GM20431 (cell line): Measurements from ENCODE around the gene SH3GLB2.
"Not testable (repeated sequence)": the region's sequence is repeated elsewhere in the genome, so short reads cannot be mapped to it uniquely, and the experiment has no call there.

Experiments used
- in situ Hi-C: fragments of 300-500 bp; cut with MseI, MboI; formaldehyde crosslinking; loops from one replicate; pipeline ENCODE4 v1.15.0; 2020; ENCODE audit warnings: low sequenced_read_pairs; ENCODE audit not compliant: unreplicated experiment

The SH3GLB2 gene

DNA sequence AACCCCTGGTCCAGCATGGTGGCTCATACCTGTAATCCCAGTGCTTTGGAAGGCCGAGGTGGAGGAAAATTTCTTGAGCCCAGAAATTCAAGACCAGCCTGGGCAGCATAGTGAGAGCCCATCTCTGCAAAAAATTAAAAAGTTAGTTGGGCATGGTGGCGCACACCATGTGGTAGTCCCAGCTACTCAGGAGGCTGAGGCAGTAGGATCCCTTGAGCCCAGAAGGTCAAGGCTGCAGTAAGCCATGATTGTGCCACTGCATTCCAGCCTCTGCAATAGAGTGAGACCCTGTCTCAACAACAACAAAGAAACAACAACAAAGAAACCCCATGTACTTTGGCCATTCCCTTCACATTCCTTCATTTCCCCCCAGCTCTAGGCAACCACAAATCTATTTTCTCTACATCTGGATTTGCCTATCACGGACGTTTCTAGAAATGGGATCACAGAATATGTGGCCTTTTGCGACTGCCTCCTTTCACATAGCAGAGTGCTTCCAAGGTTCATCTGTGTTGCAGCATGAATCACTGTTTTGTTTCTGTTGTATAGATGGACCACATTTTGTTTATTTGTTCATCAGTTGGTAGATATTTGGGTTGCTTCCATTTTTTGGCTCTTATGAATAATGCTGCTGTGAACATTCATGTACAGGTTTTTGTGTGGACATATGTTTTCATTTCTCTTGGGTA, 26.2 kb upstream of the SH3GLB2 start:
- in situ Hi-C loops: no loop called here

DNA sequence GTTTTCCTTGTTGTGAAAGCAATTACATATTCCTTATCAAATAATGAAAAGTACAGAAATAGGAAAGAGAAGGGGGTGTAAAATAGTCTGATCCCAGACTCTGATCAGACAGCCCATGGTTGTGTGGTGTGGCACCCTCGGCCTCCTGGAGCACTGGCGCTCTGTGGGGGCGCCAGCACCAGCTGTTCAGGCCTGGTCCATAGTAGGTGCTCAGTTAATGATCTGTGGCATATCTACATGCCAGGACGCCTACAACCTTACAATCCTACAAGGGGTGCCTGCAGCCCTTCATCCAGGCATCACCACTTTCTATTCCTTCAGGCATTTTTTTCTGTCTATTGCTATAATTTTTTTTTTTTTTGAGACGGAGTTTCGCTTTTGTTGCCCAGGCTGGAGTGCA, 24.9 kb upstream of the SH3GLB2 start:
- in situ Hi-C loops: no loop called here

DNA sequence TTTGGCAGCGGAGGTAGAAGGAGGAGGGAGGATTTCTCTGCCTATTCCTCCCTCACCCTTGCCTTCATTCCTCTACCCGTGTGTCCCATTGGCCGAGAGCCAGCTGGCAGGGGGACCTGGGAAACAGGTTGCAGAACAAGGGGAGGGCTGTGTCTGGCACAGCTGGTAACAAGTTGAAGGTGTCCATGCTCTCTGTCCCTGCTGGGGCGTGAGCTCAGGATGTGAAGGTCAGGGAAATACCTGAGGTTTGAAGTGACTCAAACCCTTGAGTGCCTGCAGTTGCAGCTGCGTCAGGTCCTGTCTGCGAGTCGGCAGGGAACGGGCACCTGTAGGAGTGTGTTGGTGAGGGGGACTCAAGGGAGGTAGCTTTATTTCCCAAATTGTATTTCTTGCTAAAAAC, 24.5 kb upstream of the SH3GLB2 start:
- in situ Hi-C loops: no loop called here

DNA sequence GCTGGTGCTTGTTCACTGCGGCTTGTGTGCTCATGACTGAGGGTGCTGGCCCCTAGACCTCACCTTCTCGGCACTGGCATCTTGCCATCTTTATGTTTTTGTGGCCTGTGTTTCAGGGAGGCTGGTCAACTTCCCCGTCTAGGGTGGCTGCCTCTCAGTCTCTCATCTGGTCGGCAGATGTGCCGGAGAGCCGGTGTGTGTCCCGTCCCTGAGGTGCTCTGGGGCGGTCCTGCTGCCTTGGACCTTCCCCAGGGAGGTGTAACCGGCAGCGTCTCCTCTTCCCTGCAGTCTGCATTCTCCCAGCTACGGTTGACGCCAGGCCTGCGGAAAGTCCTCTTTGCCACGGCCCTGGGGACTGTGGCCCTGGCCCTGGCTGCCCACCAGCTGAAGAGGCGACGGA, 13.9 kb upstream of the SH3GLB2 start:
- in situ Hi-C loops: no loop called here

DNA sequence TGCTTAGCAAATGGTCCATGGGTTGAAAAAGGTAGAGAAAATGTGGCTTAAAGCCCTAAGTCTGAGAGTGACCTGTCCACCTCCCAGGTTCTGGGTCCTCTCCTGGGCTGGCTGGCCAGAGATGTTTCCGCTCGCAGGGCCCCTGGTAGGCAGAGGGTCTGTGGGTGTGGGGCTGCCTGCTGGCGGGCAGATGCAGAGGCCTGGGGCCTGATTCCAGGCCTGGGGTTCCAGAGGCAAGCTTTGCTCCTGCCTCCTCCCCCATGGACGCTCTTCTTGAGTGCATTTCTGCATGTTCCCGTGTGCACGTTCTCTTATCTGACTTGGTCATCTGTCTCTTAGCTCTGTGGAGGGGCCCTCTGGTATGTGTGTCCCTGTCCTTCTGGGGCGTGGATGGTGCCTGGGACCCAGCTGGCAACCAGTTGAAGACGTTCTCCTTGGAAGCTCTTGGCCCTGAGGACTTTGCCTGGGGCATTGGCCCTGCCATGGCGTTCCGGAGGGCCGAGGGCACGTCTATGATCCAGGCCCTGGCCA, 12.0 kb upstream of the SH3GLB2 start:
- in situ Hi-C loops: no loop called here

DNA sequence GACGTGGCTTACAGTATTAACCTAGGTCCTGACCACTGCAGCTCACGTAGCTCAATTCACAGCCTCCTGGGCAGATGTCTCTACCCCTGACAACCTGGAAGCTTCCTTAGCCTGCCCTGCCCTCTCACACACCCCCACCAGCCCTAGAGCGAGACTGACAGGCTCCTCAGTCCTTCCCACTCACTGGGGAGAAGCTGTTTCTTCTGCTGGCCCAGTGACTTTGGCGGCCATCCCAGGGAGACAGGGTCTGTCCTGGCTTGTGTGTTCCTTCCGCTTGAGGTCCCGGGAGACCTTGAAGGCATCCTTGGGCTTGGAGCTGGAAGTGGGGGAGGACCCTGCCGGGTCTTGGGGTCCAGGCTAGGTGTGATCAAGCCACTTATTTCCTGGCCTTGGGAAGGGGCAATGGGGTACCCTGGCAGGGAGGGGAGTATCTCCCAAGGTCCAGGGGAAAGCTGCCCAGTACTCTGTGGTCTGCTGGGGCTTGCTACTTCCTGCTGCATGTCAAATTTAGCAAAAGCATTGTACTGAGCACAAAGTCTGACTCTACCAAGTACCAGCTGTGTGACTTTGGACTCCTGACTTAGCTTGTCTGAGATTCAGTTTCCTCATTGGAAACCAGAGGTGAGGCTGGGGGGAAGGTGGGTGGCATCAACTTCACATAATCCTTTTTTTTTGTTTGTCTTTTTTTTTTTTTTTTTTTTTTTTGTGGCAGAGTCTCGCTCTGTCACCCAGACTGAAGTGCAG, 10.2 kb upstream of the SH3GLB2 start:
- in situ Hi-C loops: no loop called here

DNA sequence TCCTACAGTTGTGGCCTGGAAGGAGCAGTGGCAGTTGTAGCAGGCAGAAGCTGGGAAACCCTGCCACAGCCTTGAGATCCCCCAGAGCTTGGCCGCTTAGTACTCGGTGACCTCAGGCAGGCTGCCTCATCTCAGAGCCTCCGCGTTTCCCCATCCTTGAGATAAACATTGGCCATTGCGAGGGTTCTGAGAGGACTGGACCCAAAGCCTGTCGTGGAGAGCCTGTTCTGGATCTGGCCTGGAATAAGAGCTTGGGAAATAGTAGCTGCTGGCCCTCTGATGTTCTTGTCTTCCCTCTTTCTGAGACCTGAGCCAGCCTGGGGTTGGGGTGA, 9.6 kb upstream of the SH3GLB2 start:
- in situ Hi-C loops: no loop called here

DNA sequence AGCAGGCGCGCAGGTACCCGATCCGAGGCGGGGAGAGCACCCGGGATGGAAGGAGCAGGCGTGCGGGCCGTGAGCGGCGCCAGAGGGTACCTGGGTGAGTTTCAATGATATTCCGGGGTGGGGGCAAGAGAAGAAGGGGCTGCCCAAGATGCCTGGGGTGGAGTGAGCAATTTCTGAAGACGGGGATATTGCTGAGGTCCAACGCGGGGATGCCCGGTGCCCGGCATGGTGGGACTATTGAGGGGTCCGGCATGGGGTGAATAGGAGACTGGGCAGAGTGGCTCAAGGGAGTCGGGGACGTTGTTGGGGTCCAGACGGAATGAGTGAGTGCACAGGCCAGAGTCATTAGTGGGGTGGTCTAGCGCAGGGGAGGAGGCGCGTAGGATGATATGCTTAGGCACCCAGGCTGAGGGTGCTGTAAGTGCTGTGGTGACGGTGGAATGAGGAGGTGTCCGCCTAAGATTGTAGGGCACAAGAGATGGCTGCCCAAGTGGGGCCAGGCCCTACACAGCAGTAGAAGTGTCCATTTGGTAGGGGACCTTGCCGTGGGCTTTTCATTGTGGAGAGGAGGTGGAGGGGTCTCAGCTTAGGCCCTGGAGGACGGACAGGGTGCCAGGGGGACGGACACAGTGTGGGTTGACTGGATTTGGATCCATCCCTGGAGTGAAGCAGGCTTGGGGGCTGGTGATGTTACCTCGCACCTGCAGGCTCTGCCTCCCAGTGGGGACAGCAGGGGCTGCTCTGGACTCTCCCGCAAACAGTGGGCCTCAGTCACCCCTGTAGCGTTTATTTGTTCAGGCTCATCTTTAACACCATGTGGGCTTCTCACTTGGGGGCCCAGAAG, 9.0 kb upstream of the SH3GLB2 start:
- in situ Hi-C loops: no loop called here

DNA sequence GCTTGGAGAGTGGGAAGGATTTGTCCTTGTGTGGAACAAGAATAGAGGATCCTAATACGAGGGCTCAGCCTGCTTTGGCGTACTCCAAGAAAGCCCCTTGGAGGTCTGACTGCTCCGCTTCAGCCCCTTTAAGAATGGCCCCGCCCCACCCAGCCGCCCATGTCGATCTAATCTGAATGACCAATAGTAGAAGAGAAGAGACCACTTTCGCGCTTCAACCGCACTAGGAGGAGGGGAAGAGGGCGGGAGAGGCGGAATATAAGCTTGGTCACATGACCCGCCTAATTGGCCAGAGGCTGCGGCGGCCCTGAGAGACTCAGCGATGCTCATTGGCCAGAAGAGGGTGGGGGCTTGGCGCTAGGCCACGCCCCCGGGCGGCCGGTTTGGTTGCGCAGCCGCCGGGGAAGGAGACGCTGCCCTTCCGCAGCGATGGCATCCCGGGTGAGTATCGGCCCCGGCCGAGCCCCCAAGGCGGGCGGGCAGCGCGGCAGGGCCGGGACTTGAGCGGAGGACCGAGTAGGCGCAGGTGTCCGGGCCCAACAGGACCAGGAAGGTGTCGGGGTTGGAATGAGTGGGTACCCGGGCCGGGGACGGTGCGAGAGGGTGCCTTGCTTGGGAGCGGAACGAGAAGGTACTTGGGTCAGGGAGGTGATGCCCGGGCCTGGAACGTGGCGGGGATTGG, 8.3 kb upstream of the SH3GLB2 start, which contains the start of gene MIGA2:
Gene MIGA2, plus strand, starts transcription at position 386 of the 682 bp plus-strand sequence. CDS start 3,969 bp downstream, outside the sequence.
- in situ Hi-C loops: no loop called here

DNA sequence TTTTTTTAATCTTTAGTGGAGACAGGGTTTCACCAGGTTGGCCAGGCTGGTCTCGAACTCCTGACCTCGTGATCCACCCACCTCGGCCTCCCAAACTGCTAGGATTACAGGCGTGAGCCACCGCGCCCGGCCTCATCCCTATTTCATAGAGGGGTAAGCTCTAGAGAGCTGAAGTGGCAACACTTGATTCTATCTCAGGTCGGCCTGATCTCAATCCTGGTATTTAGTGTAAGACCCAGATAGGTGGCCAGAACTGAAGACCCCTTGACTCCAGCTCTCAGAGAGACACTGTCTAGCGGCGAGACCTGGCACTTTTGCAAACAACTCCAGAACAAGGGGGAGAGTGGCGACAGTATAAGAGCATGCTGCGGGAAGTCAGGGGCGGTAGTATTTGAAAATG, 7.7 kb upstream of the SH3GLB2 start:
- in situ Hi-C loops: not testable (repeated sequence)

DNA sequence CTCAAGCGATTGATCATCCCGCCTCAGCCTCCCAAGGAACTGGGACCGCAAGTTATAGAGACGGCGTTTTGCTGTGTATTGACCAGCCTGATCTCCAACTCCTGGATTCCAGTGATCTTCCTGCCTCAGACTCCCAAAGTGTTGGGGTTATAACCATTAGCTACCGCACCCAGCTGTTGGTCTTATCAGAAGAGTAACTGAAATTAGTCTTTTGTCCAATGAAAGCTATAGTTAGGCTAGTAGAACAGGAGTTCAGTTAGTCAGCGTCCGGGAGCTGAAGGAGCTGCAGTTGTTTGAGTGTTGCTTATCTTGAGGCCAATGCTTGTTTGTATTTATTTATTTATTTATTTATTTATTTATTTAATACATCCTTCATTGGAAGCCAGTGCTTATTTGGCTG, 5.1 kb upstream of the SH3GLB2 start:
- in situ Hi-C loops: no loop called here

DNA sequence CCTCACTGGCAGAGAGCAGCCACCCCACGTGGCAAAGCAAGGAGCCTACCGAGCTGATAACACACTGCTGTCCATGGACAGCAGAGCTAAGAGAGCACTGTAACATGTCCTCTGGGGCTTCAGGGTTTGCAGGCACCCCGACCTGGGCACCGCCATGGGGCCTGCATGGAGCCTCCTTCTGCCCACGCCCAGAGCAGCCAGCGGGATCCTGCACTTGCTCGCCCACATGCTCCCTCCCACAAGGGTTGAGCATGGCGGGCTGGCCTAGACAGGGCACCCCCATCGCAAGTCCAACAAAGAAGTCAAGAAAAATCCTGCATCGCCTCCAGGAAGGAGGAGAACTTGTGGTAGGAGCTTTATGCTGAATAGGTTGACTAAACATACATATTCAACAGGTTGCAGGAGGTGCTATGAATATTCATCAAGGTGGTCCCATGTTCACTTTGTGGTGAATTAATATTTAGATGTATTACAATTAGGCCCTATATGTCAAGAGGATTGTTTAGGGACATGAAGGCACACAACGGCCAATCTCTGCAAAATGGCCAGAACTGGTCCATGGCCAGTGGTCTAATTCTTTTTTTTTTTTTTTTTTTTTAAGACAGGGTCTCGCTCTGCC, 4.5 kb upstream of the SH3GLB2 start:
- in situ Hi-C loops: no loop called here

DNA sequence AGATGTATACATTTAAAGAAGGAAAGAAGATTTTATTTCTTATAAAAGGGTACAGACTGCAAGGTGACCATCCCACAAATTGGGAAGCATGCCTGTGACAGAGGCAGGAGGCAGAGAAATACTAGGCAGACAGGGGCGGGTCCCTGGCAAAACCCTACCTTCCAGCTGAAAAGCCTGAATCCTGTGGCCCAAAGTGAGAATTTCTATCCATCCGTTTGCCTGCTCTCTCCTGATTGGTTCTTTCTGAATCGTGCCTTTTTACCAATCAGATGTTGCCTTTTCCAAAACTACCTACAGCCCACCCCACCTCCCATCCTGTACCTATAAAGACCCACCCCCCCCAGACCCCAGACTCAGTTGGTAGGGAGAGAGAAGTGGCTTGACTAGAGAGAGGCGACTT, 3.4 kb upstream of the SH3GLB2 start:
- in situ Hi-C loops: no loop called here

DNA sequence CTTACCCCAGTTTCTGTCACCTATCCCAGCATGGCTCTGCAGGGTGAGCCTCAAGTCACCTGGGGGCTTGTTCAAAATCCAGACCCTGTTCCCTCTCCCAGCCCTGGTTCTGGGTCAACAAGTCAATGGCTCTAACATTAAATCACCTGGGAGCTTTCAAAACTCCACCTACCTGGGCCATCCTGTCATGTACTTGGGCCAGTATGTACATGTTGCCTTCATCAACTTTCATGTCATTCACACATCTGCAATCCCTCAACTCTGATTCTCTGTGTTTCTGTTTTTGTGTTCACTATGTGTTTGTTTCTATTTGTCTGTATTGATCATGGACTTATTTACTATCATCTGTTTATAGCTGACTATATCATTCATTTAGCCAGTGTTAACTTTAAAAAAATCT, 2.1 kb upstream of the SH3GLB2 start:
- in situ Hi-C loops: no loop called here

DNA sequence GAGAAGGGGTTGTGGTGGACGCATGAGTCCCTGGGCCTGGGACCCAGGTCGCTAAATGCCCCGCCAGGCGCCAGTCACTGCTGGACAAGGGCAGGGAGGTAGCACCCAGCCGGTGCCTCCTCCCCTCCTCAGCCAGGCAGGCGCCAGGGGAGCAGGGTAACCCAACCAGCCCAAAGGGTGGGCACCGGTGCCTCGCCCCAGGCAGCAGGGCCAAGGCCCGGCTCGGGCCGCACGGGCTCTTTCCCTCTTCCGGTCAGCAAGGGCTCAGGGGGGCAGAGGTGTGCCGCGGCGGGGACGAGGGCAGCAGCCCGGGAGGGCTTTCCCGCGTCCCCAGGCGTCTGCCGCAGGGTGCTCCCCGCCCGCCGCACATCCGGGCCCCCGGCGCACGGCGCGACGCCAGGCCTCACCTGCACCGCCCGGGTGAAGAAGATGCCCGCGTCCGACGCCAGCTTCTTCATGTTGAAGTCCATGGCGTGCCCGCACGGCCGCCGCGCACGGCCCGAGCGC, 393 bp downstream of the SH3GLB2 start:
- in situ Hi-C loops: no loop called here

DNA sequence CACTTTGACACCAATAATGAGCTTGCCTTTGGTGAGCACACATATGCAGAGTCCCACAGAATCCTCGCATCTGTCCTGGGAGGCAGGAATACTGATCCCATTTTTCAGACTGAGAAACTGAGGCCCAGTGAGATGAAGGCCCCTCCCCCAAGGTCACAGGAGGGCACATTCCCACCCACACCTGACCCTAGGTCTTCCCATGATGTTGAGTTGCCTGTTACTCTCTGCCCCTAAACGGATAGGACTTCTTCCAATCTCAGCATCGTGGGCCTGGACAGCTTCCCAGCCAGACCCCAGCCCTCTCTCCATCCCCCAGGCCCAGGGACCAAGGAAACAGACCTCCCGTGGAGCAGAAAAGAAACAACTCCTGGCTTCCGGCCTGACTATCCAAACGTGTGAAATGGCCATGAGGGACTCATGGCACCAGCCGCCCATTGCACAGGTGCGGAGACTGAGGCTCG, 877 bp downstream of the SH3GLB2 start:
- in situ Hi-C loops: no loop called here

DNA sequence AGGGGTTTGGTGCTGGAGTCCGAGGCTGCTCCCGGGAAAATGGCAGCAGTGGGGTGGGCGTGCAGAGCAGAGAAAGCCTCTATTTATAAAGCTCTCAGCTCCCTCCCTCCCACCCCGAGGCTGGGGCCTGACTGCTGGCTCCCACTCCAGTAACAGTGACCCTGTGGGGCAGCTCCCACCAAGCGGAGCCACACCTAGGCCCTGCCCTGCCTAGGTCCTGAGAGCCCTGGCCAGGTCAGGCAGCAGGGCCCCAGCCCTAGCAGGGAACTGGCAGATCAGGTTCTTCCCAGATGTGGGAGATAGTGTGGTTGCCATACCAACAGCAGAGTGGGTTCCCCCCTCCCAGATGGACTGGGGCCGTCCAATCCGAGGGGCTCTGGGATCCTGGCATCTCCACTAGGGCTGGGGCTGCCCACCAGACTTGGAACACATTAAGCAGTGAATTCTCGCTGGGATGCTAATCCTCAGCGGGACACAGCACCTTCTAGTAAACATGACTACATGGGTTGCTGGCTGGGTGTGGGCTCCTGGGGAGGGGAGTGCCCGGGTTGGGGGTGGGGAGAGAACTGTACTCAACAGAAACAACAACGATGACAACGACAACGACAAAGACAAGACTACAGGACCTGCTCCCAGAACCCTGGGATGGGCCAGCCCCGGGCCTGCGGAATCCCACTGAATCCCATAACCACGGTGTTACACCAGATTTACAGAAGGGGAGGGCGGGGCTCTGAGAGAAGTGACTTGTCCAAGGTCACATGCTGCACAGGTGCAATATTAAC, 1.5 kb downstream of the SH3GLB2 start:
- in situ Hi-C loops: no loop called here

DNA sequence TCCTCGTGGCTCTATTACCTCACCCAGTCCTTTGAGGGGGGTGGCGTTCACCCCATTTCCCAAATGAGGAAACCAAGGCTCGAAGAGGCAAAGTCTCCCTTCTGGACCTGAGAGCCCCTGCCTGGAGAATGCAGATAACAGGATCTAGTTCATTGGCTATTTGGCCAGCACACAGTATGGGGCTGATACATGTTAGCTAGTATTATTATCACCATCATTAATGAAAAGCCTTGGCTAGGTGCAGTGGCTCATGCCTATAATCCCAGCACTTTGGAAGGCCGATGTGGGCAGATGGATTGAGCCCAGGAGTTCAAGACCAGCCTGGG, 4.3 kb downstream of the SH3GLB2 start:
- in situ Hi-C loops: no loop called here
